ENCODE results near the gene NTM. TPM values are rescaled to one million over a fixed set of nuclear protein-coding genes. Genes with fewer than 3 reads are reported as not detected.

The NTM gene
- polyA plus RNA-seq, 1 donor from 2014 or later = 39.4 TPM

GRCh38 chr11:131857246-131857645, 486.8 kb downstream of the NTM start:
- no peak overlapping the region for H2AFZ ChIP-seq (ENCODE audit: low read depth, low read length)
- H3K27me3 ChIP-seq (ENCODE audit: insufficient read depth, low read depth, low read length) = no peaks in the 10 kb centered on the region

GRCh38 chr11:131858505-131858904, 488.1 kb downstream of the NTM start:
- H3K9me2 ChIP-seq (ENCODE audit: insufficient read depth, low read length) = no peaks in the 10 kb centered on the region
- H3K36me3 ChIP-seq (ENCODE audit: insufficient read depth, low read length) = no peaks in the 10 kb centered on the region
- no peak overlapping the region for H2AFZ ChIP-seq (ENCODE audit: low read depth, low read length)
- H3K4me2 ChIP-seq (ENCODE audit: low read length) = no peak overlapping the region
- no peaks in the 10 kb centered on the region for H4K20me1 ChIP-seq (ENCODE audit: insufficient read depth)
- H3K79me2 ChIP-seq (replicated peaks; ENCODE audit: insufficient read depth, low read length) = no peaks in the 10 kb centered on the region
- no peaks in the 10 kb centered on the region for H3K9me3 ChIP-seq (ENCODE audit: low read length)
- H3K27ac ChIP-seq (ENCODE audit: low read length) = no peak overlapping the region
- no peaks in the 10 kb centered on the region for H3F3A ChIP-seq (ENCODE audit: insufficient read depth, low read length, poor library complexity, severe bottlenecking)
- no peak overlapping the region for H3K4me3 ChIP-seq (ENCODE audit: low read length)
- no peak overlapping the region for H3K9ac ChIP-seq (ENCODE audit: low read length)
- no peaks in the 10 kb centered on the region for H3K27me3 ChIP-seq (ENCODE audit: insufficient read depth, low read depth, low read length)
- TF ChIP-seq REST (IDR thresholded peaks at IDR 0.05; ENCODE audit: borderline replicate concordance) (no peak), TAF1 (IDR thresholded peaks at IDR 0.05; ENCODE audit: low read depth) (no peak), SMC3 (conservative IDR thresholded peaks at IDR 0.05; ENCODE audit: poor library complexity) (no peak), EZH2 (IDR thresholded peaks at IDR 0.05; ENCODE audit: borderline replicate concordance, insufficient read depth, low read length, poor library complexity, severe bottlenecking) (no peak), CTCF (IDR thresholded peaks at IDR 0.05; ENCODE audit: poor library complexity, severe bottlenecking) (no peak), MXI1 (conservative IDR thresholded peaks at IDR 0.05; ENCODE audit: poor library complexity, severe bottlenecking) (no peak), POLR2AphosphoS5 (IDR thresholded peaks at IDR 0.05) (no peak)

More at GRCh38 chr11:131857246-131857645, 486.8 kb downstream of the NTM start:
- H3K79me2 ChIP-seq (replicated peaks; ENCODE audit: insufficient read depth, low read length) = no peaks in the 10 kb centered on the region
- H3K4me2 ChIP-seq (ENCODE audit: low read length) = no peak overlapping the region
- no peaks in the 10 kb centered on the region for H3K9me3 ChIP-seq (ENCODE audit: low read length)
- no peaks in the 10 kb centered on the region for H3F3A ChIP-seq (ENCODE audit: insufficient read depth, low read length, poor library complexity, severe bottlenecking)
- TF ChIP-seq MXI1 (conservative IDR thresholded peaks at IDR 0.05; ENCODE audit: poor library complexity, severe bottlenecking) = no peak
- TF ChIP-seq SMC3 (conservative IDR thresholded peaks at IDR 0.05; ENCODE audit: poor library complexity) = no peak
- TF ChIP-seq EZH2 (IDR thresholded peaks at IDR 0.05; ENCODE audit: borderline replicate concordance, insufficient read depth, low read length, poor library complexity, severe bottlenecking) = no peak
- no peak for TF ChIP-seq POLR2AphosphoS5 (IDR thresholded peaks at IDR 0.05)
- TF ChIP-seq EP300 (conservative IDR thresholded peaks at IDR 0.05; ENCODE audit: poor library complexity, severe bottlenecking) = no peak
- TF ChIP-seq CTCF (IDR thresholded peaks at IDR 0.05; ENCODE audit: poor library complexity, severe bottlenecking) = no peak
- no peak for TF ChIP-seq REST (IDR thresholded peaks at IDR 0.05; ENCODE audit: borderline replicate concordance)
- no peak for TF ChIP-seq TAF1 (IDR thresholded peaks at IDR 0.05; ENCODE audit: low read depth)
- TF ChIP-seq RAD21 (conservative IDR thresholded peaks at IDR 0.05) = no peak
- H3K36me3 ChIP-seq (ENCODE audit: insufficient read depth, low read length) = no peaks in the 10 kb centered on the region
- H3K9me2 ChIP-seq (ENCODE audit: insufficient read depth, low read length) = no peaks in the 10 kb centered on the region
- H3K9ac ChIP-seq (ENCODE audit: low read length) = no peak overlapping the region
- no peak overlapping the region for H3K27ac ChIP-seq (ENCODE audit: low read length)
- no peak overlapping the region for H3K4me3 ChIP-seq (ENCODE audit: low read length)
- H4K20me1 ChIP-seq (ENCODE audit: insufficient read depth) = no peaks in the 10 kb centered on the region

Measured in neural cell (in vitro differentiated cells).